HG03060 (cell line): ENCODE data around the gene AGBL4.

Source experiments
- ATAC-seq: cut with Tn5 transposase; IDR thresholded peaks from one replicate; pipeline ENCODE4 v1.9.1; 2021; ENCODE audit warnings: low read depth, moderate number of reproducible peaks; ENCODE audit not compliant: unreplicated experiment

Gene AGBL4

DNA sequence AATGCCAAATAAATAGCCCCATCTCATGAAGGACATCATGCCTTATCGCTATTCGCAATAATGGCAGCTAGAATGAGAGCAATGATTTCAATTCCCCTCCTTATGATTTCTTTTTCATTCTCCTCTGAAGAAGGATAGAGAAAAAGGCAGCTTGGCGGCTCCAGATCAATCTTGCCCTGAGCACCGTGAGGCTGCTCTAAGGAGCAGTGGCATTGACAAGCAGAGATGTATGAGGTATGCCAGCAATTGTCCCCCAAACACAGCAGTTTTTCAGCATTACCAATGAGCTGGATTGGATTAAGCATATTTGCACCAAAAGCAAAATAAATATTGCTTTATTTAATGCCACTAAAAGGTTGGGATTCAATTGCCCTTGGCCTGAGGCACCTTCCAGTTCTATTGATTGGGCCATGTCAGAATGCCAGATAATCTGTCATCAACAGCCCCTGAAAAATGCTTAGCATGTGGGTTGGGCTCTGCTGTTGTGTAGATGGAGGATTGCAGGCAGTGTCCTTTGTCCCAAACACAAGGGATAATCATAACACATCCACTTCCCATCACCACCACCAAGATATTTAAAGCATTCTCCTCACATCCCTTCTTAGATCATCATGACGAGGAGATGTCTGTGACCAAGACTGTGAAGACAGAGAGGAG is 1382.8 kb downstream of the AGBL4 start:
- ATAC-seq = no peak

DNA sequence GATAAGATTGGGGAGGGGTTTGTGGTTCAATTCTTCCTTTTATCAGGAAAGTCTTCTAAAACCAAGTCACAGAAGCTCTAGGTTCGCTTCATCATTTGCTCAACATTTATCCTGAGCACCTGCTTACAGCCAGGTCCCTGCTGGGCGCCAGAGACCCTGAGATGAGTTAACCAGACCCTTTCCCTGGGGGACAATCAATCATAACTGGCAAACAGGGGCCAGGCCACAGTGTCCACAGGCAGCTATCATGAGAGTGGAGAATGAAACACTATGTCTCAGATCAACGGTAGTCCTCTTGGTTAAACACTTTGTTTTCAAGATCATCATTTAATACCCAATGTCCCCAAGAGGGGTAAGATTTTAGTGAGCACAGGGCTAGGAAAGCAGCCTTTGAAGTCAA is 1393.9 kb downstream of the AGBL4 start:
- no peak for ATAC-seq

DNA sequence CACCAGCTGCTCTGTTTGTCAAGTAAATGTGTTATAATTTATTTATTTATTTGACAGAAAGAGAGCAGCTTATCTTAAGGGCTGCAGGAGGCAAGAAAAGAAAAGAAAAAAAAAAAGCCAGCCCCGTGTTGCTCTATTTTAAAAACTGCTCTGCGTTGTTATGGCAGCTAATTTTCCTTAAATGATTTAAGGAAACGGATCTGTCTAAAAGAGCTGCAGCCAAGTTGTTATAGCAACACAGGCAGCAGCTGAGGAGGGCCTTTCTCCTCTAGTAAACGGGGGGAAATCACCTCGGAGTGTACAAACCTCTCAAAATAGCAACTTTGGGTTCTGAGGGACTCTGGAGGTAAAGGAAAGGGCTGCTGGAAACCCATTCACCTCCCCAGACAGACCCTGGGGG is 1396.3 kb downstream of the AGBL4 start:
- no peak for ATAC-seq

DNA sequence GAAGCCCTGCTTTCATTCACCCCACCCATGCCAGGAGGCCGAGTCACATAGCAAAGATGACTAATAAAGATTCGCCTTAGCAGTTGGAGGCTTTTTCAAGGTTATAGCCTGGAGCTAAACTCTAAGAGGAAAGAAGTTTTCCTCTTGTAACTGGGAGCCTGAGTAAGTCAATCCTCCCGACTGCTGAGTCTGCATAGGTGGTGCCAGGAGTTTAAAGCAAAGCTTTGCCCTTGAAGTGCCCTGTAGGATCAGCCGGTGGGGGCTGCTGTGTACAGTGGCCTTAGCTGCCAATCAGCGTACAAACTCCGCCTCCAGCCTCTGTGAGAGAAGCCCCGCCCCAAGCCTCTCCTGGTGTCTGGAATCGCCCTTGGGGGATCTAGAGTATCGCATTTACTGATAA is 1404.2 kb downstream of the AGBL4 start:
- ATAC-seq = no peak

DNA sequence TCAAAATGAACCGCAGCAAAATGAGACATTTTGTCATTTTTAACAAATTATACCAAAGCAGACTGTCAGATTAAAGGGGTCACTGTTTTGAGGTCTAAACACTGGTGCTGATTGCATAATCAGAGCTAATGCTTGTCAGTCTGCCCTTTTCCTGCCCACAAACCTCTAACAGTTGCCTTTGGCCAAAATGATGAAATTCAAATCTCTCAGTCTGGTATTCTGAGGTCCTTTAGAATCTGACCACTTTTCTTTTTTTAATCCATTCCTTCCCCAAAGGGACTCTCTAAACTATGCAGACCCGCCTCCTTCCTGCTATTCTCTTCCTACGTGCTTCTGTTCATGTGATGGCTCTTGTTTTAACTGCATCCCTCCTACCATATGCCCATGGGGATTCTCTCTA is 1406.5 kb downstream of the AGBL4 start:
- no peak for ATAC-seq

DNA sequence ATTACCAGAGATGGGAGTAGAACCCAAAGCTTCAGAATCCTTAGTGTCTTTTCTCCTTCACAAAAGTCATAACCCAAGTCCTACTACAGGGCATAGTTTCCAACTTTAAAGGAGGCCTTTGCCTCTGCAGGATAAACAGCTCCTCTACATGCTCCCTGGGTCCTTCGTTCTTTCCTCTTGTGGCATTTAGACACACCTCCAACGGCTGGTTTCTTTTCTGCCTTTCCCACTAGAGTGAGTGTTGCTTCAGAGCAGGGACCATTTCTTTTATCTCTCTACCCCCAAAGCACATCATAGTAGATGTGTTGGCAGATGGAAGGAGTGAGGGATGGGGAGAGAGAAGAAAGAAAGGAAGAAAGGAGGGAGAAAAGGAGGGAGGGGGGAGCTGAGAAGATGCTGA is 1407.0 kb downstream of the AGBL4 start:
- ATAC-seq = no peak

DNA sequence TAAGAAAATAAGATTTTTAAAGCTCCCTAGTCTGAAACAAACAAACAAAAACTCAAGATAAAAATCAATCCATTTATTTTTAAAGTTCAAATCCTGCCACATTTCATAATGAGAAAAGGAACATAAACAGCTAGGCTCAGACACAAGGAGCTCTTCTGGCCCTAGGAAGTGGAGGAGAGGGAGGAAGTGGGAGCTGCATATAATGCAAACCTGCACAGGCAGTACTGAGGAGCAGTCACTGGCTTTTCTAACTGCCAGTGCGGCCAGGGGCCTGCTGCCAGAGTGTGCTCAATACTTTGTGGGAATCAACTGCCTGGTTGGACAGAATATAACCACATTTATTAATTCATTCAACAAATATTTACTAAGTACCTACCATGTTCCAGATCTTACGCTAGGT is 1411.9 kb downstream of the AGBL4 start:
- ATAC-seq = no peak

DNA sequence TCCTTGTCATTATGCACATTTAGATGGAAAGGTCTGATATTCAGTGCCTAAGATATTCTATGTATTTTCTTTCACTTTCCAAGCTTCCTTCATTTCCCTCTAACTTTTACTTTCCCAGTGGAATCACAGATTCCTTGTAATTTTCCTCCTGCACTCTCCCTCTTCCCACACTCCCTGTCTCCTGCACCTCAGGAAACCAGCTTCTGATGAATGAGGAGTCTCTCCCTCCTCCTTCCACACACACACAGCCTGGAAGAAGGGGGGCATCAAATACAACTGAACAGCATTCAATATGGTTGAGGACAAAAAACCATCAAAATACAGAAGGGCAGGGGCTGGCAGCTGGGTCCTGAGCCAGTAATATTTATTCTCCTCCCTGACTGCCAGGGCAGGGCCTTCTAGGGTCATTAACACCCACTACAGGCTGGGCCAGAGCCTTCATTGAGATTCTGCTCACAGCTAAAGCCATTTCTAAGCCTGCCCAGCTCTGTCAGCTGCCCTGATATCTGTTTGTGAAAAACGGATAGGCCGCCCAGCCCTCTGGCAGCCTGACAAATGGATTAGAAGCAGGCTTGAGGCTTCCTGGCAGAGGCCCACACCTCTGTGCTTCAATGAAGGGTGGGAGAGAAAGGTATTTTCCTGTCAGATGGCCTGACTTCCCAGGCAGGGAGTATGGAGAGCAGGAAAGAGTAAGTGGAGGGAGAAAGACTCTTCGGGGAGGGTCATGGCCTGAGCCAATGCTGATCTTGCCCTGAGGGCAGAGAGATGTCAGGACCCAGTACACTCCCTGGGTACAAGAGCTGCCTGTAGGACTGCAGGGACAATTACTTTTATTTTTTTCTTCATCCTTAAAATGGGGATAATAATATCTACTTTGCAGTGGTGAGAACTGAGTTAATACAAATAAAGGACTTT is 1412.9 kb downstream of the AGBL4 start:
- ATAC-seq = no peak

DNA sequence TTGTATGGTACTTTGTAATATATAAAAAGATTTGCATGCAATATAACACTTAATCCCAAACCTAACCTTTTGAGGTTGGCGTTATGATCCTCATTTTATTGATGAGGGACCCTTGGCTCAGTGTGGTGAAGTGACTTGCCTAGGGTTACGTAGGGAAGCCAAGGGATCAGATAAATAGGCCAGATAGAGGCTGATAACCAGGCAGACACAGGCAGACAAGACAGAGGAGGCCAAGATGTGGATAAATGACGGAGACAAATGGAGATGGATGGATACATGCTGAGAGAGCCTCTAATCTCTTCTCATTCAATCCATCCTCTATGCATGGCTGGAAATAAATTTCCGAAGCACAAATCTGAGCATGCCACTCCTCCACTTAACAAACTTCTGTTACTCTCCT is 1414.9 kb downstream of the AGBL4 start:
- ATAC-seq = no peak

DNA sequence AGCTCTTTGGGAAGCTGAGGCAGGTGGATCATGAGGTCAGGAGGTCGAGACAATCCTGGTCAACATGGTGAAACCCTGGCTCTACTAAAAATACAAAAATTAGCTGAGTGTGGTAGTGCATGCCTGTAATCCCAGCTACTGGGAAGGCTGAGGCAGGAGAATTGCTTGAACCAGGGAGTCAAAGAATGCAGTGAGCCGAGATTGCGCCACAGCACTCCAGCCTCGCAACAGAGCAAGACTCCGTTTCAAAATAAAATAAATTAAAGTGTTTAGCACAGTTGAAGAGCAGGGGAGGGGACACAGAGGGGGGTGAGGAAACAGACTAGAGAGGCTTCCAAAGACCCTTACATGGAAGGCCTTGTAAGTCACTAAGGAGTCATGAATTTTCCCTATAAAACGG is 1420.5 kb downstream of the AGBL4 start:
- ATAC-seq = no peak

DNA sequence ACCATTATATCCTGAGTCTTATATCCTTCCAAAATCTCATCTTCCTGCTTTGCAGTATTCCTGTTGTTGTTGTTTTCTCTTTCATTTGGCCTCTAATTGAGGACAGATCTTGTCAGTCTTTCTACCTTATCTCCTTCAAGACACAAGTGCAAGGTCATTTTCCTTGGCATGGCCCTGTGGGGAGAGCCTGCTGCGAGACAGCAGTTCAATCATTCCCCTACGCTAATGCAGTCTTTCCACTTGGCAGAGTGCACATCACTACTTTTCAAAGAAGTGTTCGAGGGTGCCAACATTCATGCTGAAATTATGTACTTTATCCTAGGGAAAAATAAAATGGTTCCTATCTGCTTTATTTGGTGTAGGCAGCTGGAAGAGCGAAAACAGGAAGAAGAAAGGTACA is 1421.4 kb downstream of the AGBL4 start:
- ATAC-seq = no peak

DNA sequence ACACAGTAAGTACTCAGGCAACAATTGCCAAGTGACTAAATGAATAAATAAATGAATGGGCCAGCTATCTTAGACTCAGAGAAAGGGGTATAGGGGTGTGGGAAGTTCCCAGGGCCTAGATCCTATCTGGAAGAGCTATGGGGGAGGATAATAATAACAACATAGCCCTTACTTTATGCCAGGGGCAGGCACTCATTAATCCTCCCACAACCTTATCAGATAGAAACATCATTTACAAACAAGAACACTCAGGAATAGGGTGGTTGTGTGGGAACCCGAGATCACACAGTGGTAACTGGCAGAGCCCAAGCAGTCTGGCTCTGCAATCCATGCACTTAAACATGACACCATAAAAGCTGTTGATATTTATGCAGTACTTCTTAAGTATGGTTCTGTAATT is 1423.6 kb downstream of the AGBL4 start:
- no peak for ATAC-seq

DNA sequence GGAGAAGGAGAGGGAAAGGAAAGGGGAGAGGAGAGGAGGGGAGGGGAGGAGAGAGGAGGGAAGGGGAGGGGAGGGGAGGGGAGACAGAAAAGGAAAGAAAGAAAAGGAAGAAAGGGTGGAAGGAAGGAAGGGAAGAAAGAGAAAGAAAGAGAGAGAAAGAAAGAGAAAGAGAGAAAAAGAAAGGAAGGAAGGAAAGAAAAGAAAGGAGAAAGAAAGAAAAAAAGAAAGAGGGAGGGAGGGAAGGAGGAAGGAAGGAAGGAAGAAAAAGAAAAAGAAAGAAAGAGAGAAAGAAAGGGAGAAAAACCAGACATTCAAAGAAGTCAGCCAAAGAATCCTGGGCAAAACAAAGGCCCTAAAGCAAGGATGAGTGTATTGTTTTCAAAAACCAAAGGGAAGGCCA is 1426.1 kb downstream of the AGBL4 start:
- ATAC-seq = no peak

DNA sequence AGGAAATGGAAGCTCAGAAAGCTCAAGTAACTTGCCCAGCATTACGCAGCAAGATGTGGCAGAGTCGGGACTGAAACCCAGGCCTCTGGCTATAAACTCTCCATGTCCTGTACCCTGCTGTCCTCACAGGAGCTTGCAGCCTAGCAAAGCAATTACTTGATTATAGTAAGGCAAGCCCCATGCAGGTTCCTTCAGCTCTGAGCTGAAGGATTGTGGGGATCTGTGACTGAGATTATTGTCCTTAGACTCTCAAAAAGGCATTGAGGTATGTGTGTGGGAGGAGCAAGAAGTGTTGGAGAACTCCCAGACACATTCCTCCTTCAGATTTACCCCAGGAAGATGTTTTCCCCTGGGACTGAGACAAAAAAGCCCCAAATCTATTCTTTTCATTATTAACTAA is 1427.7 kb downstream of the AGBL4 start:
- ATAC-seq = no peak

DNA sequence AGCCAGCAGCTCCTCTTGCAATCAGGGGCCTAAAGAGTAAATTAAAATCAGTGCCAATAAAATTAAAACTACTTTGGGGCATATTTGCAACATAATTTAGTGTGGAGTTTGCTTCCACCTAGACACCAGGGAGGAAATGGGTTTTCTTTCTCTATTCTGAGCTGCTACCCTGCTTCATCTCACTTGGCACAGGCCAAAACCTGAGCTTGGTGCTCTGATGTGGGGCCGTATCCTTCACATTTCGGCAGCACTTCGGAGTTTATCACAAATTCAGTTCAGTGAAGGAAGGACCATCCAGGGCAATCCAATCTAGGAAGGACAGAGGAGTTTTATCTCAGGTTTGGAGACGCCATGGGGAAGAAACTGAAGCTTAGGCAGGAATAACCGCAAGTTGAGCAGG is 1428.1 kb downstream of the AGBL4 start:
- no peak for ATAC-seq

DNA sequence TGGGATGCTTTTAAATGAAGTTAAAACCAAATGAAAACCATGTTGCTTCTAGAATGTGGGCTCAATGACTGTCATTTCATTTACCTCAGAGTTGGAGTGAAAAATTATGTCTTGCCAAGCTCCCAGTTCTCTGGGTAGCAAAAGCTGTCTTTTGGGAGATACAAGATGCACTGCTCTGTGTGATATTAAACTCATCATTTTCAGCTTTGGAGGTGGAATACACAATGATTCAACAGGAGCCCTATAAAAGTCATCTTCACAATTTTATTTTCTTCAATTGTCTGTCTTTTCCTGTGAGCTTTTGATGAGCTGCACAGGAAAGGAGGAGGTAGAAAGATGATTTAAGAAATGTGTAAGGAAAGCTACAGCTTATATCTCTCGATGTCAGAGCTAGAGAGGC is 1431.4 kb downstream of the AGBL4 start:
- ATAC-seq = no peak

DNA sequence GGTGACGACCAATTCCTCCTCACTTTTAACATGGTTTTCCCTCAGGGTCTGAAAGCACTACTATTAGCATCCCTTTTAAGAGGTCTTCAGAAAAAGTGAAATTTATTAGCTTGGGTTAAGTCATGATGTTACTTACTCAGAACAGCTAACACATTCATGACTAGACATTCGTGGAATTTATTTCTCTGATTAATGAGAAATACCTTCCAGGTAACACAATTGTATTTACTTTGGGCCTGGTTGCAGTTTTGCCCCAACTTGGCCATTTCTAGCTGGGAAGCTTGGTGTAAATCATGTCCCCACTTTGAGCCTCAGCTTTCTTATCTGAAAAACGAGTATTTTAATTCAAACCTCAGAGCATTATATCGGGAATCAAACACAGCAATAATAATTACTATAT is 1432.6 kb downstream of the AGBL4 start:
- ATAC-seq = no peak

DNA sequence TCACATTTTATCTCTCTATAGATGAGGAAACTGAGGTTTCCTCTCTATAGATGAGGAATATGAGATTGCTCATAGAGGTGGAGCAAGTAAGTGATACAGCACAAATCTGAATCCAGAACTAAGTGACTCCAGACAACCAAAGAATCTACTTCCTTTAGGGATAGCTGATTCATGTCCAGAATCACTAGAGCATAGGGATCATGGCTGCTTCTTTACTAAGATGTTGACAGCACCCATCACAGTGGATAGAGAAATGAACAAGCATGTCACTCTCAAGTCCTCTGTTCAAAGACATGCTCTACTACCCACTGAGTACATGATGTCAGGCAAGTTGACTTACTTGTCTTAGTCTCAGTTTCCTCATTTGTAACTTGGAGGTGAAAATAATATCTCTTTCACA is 1435.7 kb downstream of the AGBL4 start:
- ATAC-seq = no peak

DNA sequence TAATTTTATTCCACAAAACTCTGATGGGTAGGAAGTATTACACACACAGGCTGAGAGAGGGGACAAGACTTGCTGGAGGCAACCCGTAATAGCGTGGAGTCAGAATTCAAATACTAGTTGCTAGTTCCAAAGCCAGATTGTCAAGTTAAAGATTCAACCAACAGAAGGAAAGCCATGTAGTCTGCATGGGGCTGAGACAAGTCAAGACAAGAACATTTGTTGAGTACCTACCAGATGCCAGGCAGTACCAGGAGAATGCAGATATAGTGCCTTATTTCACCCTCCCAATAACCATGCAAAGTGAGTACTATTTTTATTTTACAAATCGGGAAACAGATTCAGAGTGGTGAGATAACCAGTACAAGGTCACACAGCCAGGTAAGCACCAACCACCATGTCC is 1441.3 kb downstream of the AGBL4 start:
- ATAC-seq = no peak

DNA sequence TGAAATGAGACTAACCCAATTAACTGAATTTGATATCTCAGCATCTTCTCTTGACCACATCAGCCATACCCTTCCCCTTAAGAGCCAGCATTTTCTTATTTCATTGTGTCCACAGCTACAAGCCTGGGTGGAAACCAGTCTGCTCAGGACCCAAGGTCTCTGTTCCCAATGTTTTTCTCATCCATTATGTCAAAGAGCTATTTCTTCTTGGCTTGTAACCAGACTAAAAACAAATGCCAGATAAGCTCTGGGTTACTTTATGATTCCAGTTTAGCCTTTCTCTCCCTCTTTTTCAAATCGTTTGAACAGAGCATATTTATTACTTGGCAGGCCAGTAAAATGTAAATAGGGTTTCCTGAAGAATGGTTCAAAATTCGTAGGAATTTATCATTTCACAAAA is 1442.5 kb downstream of the AGBL4 start:
- no peak for ATAC-seq

DNA sequence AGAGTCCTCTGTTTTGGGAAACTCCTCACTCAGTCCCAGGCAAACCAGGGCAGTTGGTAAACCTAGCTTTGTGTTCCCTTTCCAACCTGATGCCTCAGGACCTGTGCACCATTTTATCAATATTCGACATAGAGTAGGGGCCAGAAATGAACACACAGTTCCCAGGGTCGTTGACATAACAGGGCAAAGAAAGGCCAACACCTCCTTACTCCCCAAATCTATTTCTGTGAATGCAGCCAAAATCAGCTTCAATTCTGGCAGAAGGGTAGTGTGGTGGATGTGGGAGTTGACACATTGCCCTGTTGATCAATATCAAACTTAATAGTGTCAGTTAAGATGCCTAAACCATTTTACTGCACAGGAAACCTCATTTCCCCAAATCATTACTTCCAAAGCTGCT is 1447.2 kb downstream of the AGBL4 start:
- no peak for ATAC-seq

DNA sequence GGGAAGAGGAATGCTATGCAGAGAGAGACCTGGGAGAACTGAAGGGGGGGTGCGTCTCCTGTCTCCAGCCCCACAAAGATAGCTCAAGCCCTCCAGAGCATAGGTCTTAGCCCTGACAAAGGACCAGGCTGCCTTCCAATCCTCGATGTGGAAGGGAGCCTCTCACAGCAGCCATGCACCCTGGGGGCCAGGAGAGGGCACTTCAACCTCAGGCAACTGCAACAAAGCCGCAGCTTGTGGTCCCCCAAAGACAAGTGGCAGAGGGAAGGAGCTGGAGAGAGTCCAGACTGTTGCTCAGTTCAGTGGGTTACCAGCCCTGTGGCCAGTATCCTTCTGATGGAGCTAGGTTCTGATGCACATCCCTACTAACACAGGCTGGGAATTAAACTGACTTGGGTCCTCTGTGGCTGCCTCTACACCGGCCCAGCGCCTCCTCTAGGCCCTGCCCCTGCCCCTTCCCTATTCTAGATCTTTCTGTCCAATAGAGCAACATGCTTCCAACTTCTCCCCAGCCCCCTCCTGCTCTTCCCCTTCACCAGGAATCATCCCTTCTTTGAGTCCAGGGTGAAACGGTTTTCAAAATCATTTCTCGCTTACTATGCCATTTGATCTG is 1451.0 kb downstream of the AGBL4 start:
- ATAC-seq = no peak
